Measurements from ENCODE around the gene LDB3. TPM values are rescaled to one million over a fixed set of nuclear protein-coding genes. Genes with fewer than 3 reads are reported as not detected.

Gene LDB3
- total RNA-seq, 3 donors from 2014 or later = 0.96 to 22.7 (median 3.2) TPM

- no peaks in the 10 kb centered on the region for H3K36me3 ChIP-seq (ENCODE audit: low read depth)
- intact Hi-C loops (cut with DNase I, micrococcal nuclease) = no loop called here
- H3K9me3 ChIP-seq = no peaks in the 10 kb centered on the region
- no peak for TF ChIP-seq CTCF (IDR thresholded peaks at IDR 0.05)
- H3K4me3 ChIP-seq = no peak overlapping the region
- DNase-seq (peak in 1 of 3 donors; percentile 49), ATAC-seq (no peak)
- H3K4me1 ChIP-seq (ENCODE audit: low read depth) = peaks cover 7% of the 10 kb centered on the region
Measured at GRCh38 chr10:86681047-86681446, 12.7 kb downstream of the LDB3 start.

DNA sequence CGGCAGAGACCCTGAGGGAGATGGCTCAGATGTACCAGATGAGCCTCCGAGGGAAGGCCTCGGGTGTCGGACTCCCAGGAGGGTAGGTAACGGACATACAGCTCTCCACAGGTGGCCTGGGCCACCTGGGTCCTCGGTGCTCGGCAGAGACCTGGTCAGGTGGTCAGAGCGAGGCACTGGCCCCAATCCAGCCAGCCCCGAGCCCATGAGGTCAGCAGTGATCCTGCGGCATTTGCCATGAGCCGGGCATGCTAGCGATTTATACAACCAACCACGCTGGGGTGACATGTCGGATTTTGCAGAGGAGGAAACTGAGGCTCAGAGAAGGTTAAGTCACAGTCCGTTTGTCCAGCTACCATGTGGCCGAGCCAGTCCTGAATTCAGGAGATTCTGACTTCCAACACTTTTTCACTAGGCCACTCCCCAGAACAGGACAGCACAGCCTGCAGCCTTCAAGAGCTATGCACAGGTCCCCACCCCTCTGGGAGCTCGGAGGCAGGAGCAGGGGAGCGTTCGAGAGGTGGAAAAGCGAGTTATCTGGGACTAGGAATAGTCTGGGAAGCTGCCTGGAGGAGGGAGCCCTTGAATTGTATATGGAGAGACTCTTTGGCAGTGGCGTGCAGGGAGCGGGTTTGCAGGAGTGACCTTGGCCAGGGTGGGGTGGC lies 13.5 kb downstream of the LDB3 start:
- TF ChIP-seq CTCF (IDR thresholded peaks at IDR 0.05) = no peak
- DNase-seq (no peak), ATAC-seq (no peak)
- H3K9me3 ChIP-seq = no peaks in the 10 kb centered on the region
- H3K4me1 ChIP-seq (ENCODE audit: low read depth) = peaks cover 7% of the 10 kb centered on the region
- intact Hi-C loops (cut with DNase I, micrococcal nuclease) = no loop called here
- no peak overlapping the region for H3K4me3 ChIP-seq
- no peaks in the 10 kb centered on the region for H3K36me3 ChIP-seq (ENCODE audit: low read depth)

GRCh38 chr10:86682675-86683074 lies 14.4 kb downstream of the LDB3 start:
- no peak for TF ChIP-seq CTCF (IDR thresholded peaks at IDR 0.05)
- intact Hi-C loops (cut with DNase I, micrococcal nuclease) = no loop called here
- H3K4me1 ChIP-seq (ENCODE audit: low read depth) = peaks cover 7% of the 10 kb centered on the region
- no peaks in the 10 kb centered on the region for H3K36me3 ChIP-seq (ENCODE audit: low read depth)
- no peaks in the 10 kb centered on the region for H3K9me3 ChIP-seq
- DNase-seq = no peak
- H3K4me3 ChIP-seq = no peak overlapping the region
- no peak for ATAC-seq

GRCh38 chr10:86684331-86685097 lies 16.2 kb downstream of the LDB3 start:
- Histone ChIP-seq H3K4me3 (no peak overlapping the region), H3K4me1 (ENCODE audit: low read depth) (peaks cover 5% of the 10 kb centered on the region), H3K36me3 (ENCODE audit: low read depth) (no peaks in the 10 kb centered on the region), H3K9me3 (no peaks in the 10 kb centered on the region)
- ATAC-seq (no peak), DNase-seq (no peak)
- no peak for TF ChIP-seq CTCF (IDR thresholded peaks at IDR 0.05)
- intact Hi-C loops (cut with DNase I, micrococcal nuclease) = loop anchor here in 1 of 2 donors (5.0 kb wide), 1 partner anchor 218 kb away; no protein-coding TSS in a partner anchor

- TF ChIP-seq CTCF (IDR thresholded peaks at IDR 0.05) = no peak
- ATAC-seq (no peak), DNase-seq (no peak)
Measured at GRCh38 chr10:86685416-86685815, 17.1 kb downstream of the LDB3 start.

More at GRCh38 chr10:86685416-86685815, 17.1 kb downstream of the LDB3 start:
- Histone ChIP-seq H3K36me3 (ENCODE audit: low read depth) (no peaks in the 10 kb centered on the region), H3K4me1 (ENCODE audit: low read depth) (no peaks in the 10 kb centered on the region), H3K9me3 (no peaks in the 10 kb centered on the region), H3K4me3 (no peak overlapping the region)
- intact Hi-C loops (cut with DNase I, micrococcal nuclease) = loop anchor here in 1 of 2 donors (5.0 kb wide), 1 partner anchor 217 kb away; no protein-coding TSS in a partner anchor
